Osteocyte (in vitro differentiated cells): ENCODE measurements around the gene NOXO1. TPM values are rescaled to one million over a fixed set of nuclear protein-coding genes. Genes with fewer than 3 reads are reported as not detected.
"Not testable (repeated sequence)": the region's sequence is repeated elsewhere in the genome, so short reads cannot be mapped to it uniquely, and the experiment has no call there.

Source experiments
- DNase-seq: peaks from one replicate; pipeline ENCODE4 v3.0.0; 2021; ENCODE audit warnings: mixed read lengths; ENCODE audit not compliant: unreplicated experiment; ENCODE audit errors: extremely low spot score
- H3K27ac Mint-ChIP-seq: one replicate; pipeline ENCODE4 v1.8.0; 2021; ENCODE audit warnings: mild to moderate bottlenecking, mixed read lengths; ENCODE audit not compliant: unreplicated experiment
- H3K27me3 Mint-ChIP-seq: one replicate; pipeline ENCODE4 v1.8.0; 2021; ENCODE audit warnings: mixed read lengths; ENCODE audit not compliant: unreplicated experiment
- H3K36me3 Mint-ChIP-seq: one replicate; pipeline ENCODE4 v1.8.0; 2021; ENCODE audit warnings: mixed read lengths; ENCODE audit not compliant: unreplicated experiment
- H3K4me1 Mint-ChIP-seq: one replicate; pipeline ENCODE4 v1.8.0; 2021; ENCODE audit warnings: mixed read lengths; ENCODE audit not compliant: unreplicated experiment
- H3K4me3 Mint-ChIP-seq: one replicate; pipeline ENCODE4 v1.8.0; 2021; ENCODE audit warnings: mild to moderate bottlenecking, moderate library complexity, mixed read lengths; ENCODE audit not compliant: unreplicated experiment
- H3K9me3 Mint-ChIP-seq: one replicate; pipeline ENCODE4 v1.8.0; 2021; ENCODE audit warnings: mixed read lengths; ENCODE audit not compliant: unreplicated experiment
- total RNA-seq: library from RNA; stranded (reverse); gene quantifications from 2 replicates; pipeline ENCODE4 v1.2.1, GENCODE V29; 2021
- TF ChIP-seq, protein P1 (sequence below): fragments of 200-600 bp; sonication (generic); IDR thresholded peaks from 2 replicates; pipeline ENCODE4 v1.5.0; 2021; ENCODE audit warnings: antibody characterized with exemption, mild to moderate bottlenecking, moderate library complexity

Gene NOXO1
- total RNA-seq, 1 donor from 2014 or later, result 0.54 TPM

GRCh38 chr16:1959269-1960039 lies 21.8 kb downstream of the NOXO1 start, which contains the start of gene NDUFB10:
Gene NDUFB10, plus strand, starts transcription at chr16:1959538. Its CDS starts 87 bp downstream, at chr16:1959625.
- Mint-ChIP-seq H3K9me3 (no peaks in the 10 kb centered on the region), H3K4me3 (peak within 1 kb of the TSS; percentile 96), H3K36me3 (peaks cover 14% of the 10 kb centered on the region), H3K27ac (peak within 1 kb of the TSS; percentile 76), H3K4me1 (peaks cover 34% of the 10 kb centered on the region), H3K27me3 (no peaks in the 10 kb centered on the region)
- DNase-seq, result peak; percentile 95
- TF ChIP-seq, protein P1, sequence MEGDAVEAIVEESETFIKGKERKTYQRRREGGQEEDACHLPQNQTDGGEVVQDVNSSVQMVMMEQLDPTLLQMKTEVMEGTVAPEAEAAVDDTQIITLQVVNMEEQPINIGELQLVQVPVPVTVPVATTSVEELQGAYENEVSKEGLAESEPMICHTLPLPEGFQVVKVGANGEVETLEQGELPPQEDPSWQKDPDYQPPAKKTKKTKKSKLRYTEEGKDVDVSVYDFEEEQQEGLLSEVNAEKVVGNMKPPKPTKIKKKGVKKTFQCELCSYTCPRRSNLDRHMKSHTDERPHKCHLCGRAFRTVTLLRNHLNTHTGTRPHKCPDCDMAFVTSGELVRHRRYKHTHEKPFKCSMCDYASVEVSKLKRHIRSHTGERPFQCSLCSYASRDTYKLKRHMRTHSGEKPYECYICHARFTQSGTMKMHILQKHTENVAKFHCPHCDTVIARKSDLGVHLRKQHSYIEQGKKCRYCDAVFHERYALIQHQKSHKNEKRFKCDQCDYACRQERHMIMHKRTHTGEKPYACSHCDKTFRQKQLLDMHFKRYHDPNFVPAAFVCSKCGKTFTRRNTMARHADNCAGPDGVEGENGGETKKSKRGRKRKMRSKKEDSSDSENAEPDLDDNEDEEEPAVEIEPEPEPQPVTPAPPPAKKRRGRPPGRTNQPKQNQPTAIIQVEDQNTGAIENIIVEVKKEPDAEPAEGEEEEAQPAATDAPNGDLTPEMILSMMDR, result peak; percentile 55

DNA sequence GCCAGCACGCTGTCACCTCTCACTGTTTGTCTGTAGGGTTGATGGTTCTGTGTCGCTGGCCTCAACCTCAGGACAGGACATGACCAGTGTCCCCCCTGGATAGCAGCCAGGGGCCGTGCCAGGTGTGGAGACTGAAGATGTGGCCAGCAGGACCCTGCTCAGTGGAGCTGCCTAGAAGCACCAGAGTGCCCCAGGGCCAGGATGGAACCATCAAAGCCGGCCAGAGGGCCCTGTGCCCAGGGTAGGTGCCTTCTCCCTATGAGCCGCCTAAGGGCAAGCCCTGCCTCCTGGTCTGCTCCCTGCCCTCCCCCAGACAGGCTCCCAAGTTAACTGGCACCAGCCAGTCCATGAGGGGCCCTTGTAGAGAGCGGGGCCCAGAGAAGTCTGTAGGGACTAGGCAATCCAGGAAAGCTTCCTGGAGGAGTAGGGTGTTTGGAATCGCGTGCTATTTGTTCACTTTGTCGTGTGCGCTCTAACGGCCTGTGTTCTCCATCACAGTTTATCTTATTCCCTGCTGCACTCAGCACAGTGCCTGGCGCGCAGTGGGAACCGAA lies 22.5 kb downstream of the NOXO1 start:
- no peak overlapping the region for H3K27ac Mint-ChIP-seq
- no peaks in the 10 kb centered on the region for H3K27me3 Mint-ChIP-seq
- peaks cover 31% of the 10 kb centered on the region for H3K4me1 Mint-ChIP-seq
- no peaks in the 10 kb centered on the region for H3K9me3 Mint-ChIP-seq
- TF ChIP-seq, protein P1, result no peak
- DNase-seq, result no peak
- peak overlapping the region; percentile 96 for H3K4me3 Mint-ChIP-seq
- peaks cover 10% of the 10 kb centered on the region for H3K36me3 Mint-ChIP-seq

GRCh38 chr16:1958143-1958491 lies 23.2 kb downstream of the NOXO1 start:
- DNase-seq, H3K27ac Mint-ChIP-seq, H3K36me3 Mint-ChIP-seq, H3K4me3 Mint-ChIP-seq, H3K27me3 Mint-ChIP-seq, H3K9me3 Mint-ChIP-seq: not testable (repeated sequence)
- H3K4me1 Mint-ChIP-seq, result peaks cover 25% of the 10 kb centered on the region

DNA sequence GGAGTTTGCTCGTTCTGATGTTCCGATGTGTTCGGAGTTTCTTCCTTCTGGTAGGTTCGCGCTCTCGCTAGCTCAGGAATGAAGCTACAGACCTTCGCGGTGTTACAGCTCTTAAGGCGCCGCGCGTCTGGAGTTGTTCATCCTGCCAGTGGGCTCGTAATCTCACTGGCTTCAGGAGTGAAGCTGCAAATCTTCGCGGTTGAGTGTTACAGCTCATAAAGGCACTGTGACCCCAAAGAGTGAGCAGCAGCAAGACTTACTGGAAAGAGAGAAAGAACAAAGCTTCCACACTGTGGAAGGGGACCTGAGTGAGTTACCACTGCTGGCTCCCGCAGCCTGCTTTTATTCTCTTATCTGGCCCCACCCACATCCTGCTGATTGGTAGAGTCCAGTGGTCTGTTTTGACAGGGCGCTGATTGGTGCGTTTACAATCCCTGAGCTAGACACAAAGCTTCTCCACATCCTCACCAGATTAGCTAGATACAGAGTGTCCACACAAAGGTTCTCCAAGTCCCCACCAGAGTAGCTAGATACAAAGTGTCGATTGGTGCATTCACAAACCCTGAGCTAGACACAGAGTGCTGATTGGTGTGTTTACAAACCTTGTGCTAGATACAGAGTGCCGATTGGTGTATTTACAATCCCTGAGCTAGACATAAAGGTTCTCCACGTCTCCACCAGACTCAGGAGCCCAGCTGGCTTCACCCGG lies 23.7 kb downstream of the NOXO1 start:
- H3K4me1 Mint-ChIP-seq, result peaks cover 21% of the 10 kb centered on the region
- H3K27ac Mint-ChIP-seq, H3K4me3 Mint-ChIP-seq, H3K27me3 Mint-ChIP-seq, DNase-seq, H3K9me3 Mint-ChIP-seq, H3K36me3 Mint-ChIP-seq: not testable (repeated sequence)

- Mint-ChIP-seq H3K4me1 (no peaks in the 10 kb centered on the region), H3K27me3 (no peaks in the 10 kb centered on the region), H3K36me3 (no peaks in the 10 kb centered on the region), H3K27ac (no peak overlapping the region), H3K9me3 (no peaks in the 10 kb centered on the region), H3K4me3 (no peak overlapping the region)
- DNase-seq, result no peak
- TF ChIP-seq, protein P1, result no peak
Measured at GRCh38 chr16:1953734-1954133, 27.5 kb downstream of the NOXO1 start.

DNA sequence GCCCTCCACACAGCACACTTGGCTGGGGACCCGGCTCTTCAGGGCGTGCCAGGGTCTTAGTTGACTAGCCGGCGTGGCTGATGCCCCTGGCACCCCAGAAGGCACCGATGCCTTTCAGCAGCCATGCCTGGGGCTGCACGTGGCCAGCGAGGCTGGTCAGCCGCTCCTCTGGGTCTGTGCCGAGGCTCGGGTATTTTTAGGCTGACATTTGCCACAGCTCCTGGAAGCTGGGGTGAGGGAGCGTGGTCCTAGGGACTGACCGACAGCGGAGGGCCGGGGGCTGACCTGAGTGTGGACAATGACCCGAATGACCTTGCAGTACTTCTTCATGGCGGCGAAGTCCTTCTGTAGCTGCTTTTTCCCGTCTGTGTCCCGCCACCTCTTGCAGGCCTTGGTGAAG lies 30.7 kb downstream of the NOXO1 start:
- Mint-ChIP-seq H3K36me3 (no peaks in the 10 kb centered on the region), H3K4me1 (no peaks in the 10 kb centered on the region), H3K9me3 (no peaks in the 10 kb centered on the region), H3K27me3 (no peaks in the 10 kb centered on the region), H3K4me3 (no peak overlapping the region), H3K27ac (no peak overlapping the region)
- no peak for DNase-seq
- TF ChIP-seq, protein P1, result no peak
